HG03103 (cell line): ENCODE data around the gene LRRC10.

Source experiments
- ATAC-seq: cut with Tn5 transposase; IDR thresholded peaks from one replicate; pipeline ENCODE4 v1.9.1; 2021; ENCODE audit warnings: low read depth; ENCODE audit not compliant: unreplicated experiment

LRRC10 gene

GRCh38 chr12:69610729-69611128 lies at the start of gene LRRC10:
Gene LRRC10, minus strand, starts transcription at chr12:69610907. Its CDS starts 69 bp downstream, at chr12:69610838.
- no peak for ATAC-seq

GRCh38 chr12:69660164-69660863 lies 49.6 kb upstream of the LRRC10 start:
- ATAC-seq = no peak

GRCh38 chr12:69658203-69658602 lies 47.5 kb upstream of the LRRC10 start:
- no peak for ATAC-seq

- no peak for ATAC-seq
Observed at GRCh38 chr12:69657376-69658137, 46.9 kb upstream of the LRRC10 start.

GRCh38 chr12:69655616-69656340 lies 45.1 kb upstream of the LRRC10 start:
- no peak for ATAC-seq

GRCh38 chr12:69653703-69654102 lies 43.0 kb upstream of the LRRC10 start:
- no peak for ATAC-seq

- no peak for ATAC-seq
Observed at GRCh38 chr12:69651922-69652321, 41.2 kb upstream of the LRRC10 start.

- ATAC-seq = no peak
Observed at GRCh38 chr12:69649529-69649928, 38.8 kb upstream of the LRRC10 start.

GRCh38 chr12:69648476-69648875 lies 37.8 kb upstream of the LRRC10 start:
- no peak for ATAC-seq

- ATAC-seq = no peak
Observed at GRCh38 chr12:69647178-69647577, 36.5 kb upstream of the LRRC10 start.

GRCh38 chr12:69645031-69645430 lies 34.3 kb upstream of the LRRC10 start:
- no peak for ATAC-seq

- no peak for ATAC-seq
Observed at GRCh38 chr12:69644511-69644910, 33.8 kb upstream of the LRRC10 start.

GRCh38 chr12:69642531-69642930 lies 31.8 kb upstream of the LRRC10 start:
- no peak for ATAC-seq

- ATAC-seq = no peak
Observed at GRCh38 chr12:69641546-69641945, 30.8 kb upstream of the LRRC10 start.

GRCh38 chr12:69639400-69640016 lies 28.8 kb upstream of the LRRC10 start:
- peak; percentile 81 for ATAC-seq

- no peak for ATAC-seq
Observed at GRCh38 chr12:69633061-69633460, 22.4 kb upstream of the LRRC10 start.

GRCh38 chr12:69630191-69630590 lies 19.5 kb upstream of the LRRC10 start:
- ATAC-seq = no peak

GRCh38 chr12:69627501-69627900 lies 16.8 kb upstream of the LRRC10 start:
- ATAC-seq = no peak

- ATAC-seq = no peak
Observed at GRCh38 chr12:69623970-69624369, 13.3 kb upstream of the LRRC10 start.

GRCh38 chr12:69621551-69621950 lies 10.8 kb upstream of the LRRC10 start:
- no peak for ATAC-seq

- ATAC-seq = no peak
Observed at GRCh38 chr12:69620921-69621320, 10.2 kb upstream of the LRRC10 start.
